HepG2 (cell line): Measurements from ENCODE around the gene ARHGAP4. TPM values are rescaled to one million over a fixed set of nuclear protein-coding genes. Genes with fewer than 3 reads are reported as not detected.
A peak's percentile ranks its signal among the peaks of the same experiment; 100 is the strongest.

Source experiments
- CBX1 ChIP-seq: IDR thresholded peaks from one replicate; pipeline ENCODE4 v1.6.1; 2016; ENCODE audit warnings: antibody characterized with exemption, low read depth
- CCDC6 ChIP-seq: sonication (generic); formaldehyde crosslinking; IDR thresholded peaks from 2 replicates; pipeline ENCODE4 v1.8.1; 2022; ENCODE audit warnings: mild to moderate bottlenecking, missing genetic modification reagents, moderate library complexity
- CEBPB ChIP-seq: IDR thresholded peaks from 2 replicates; pipeline ENCODE4 v1.6.1; 2011; ENCODE audit warnings: low read depth, low read length, improper control_type of control experiment, borderline replicate concordance
- DMAP1 ChIP-seq: IDR thresholded peaks from 2 replicates; pipeline ENCODE4 v1.6.1; 2016
- ETV5 ChIP-seq: IDR thresholded peaks from 2 replicates; pipeline ENCODE4 v1.6.1; 2018; ENCODE audit warnings: missing biosample characterization, missing genetic modification reagents, inconsistent platforms, borderline replicate concordance
- GABPA ChIP-seq, 2 experiments: IDR thresholded peaks; 2 replicates each; pipeline ENCODE4 v1.6.1; 2011 to 2016; ENCODE audit warnings: low read depth in 2 of 2, low read length in 1 of 2, missing biosample characterization in 1 of 2, missing genetic modification characterization in 1 of 2
- GABPB1 ChIP-seq: IDR thresholded peaks from 2 replicates; pipeline ENCODE4 v1.6.1; 2016; ENCODE audit warnings: mild to moderate bottlenecking, missing genetic modification reagents, moderate library complexity, missing compliant biosample characterization
- HNRNPLL ChIP-seq: fragments of 200-400 bp; formaldehyde crosslinking; IDR thresholded peaks from 2 replicates; pipeline ENCODE4 v1.6.1; 2017; ENCODE audit warnings: mild to moderate bottlenecking, low read depth, low read length; ENCODE audit not compliant: poor library complexity, severe bottlenecking
- NFE2L2 ChIP-seq: fragments of 150-350 bp; IDR thresholded peaks from 2 replicates; pipeline ENCODE4 v1.6.1; 2014; ENCODE audit warnings: low read length
- NFRKB ChIP-seq: fragments of 450-650 bp; IDR thresholded peaks from 2 replicates; pipeline ENCODE4 v1.6.1; 2017
- PHF8 ChIP-seq: sonication (generic); formaldehyde crosslinking; IDR thresholded peaks from 2 replicates; pipeline ENCODE4 v1.5.0; 2020; ENCODE audit warnings: missing genetic modification reagents
- SATB2 ChIP-seq: sonication (generic); formaldehyde crosslinking; IDR thresholded peaks from 2 replicates; pipeline ENCODE4 v1.5.0; 2020; ENCODE audit warnings: missing genetic modification reagents
- SP4 ChIP-seq: sonication (generic); formaldehyde crosslinking; IDR thresholded peaks from 2 replicates; pipeline ENCODE4 v1.8.1; 2023; ENCODE audit warnings: mild to moderate bottlenecking, missing genetic modification reagents
- ZNF24 ChIP-seq: fragments of 450-650 bp; IDR thresholded peaks from 2 replicates; pipeline ENCODE4 v1.6.1; 2017; ENCODE audit warnings: antibody characterized with exemption, mild to moderate bottlenecking
- ZNF766 ChIP-seq: sonication (generic); formaldehyde crosslinking; IDR thresholded peaks from 2 replicates; pipeline ENCODE4 v1.5.0; 2020; ENCODE audit warnings: missing genetic modification reagents, borderline replicate concordance
- ZNF879 ChIP-seq: sonication (generic); formaldehyde crosslinking; IDR thresholded peaks from 2 replicates; pipeline ENCODE4 v1.8.1; 2023; ENCODE audit warnings: missing genetic modification reagents
- polyA plus RNA-seq, 8 experiments: library from polyadenylated mRNA; depleted of rRNA in 3 of 8; stranded (reverse) in 7 of 8; unstranded in 1 of 8; fragments of >200 nt; fragmentation: Illumina TruSeq in 4 of 8; extraction: Trizol in 4 of 8; gene quantifications; 2 replicates each; pipeline versions ENCODE4 v1.2.1 to v1.2.3, GENCODE V29; 2011 to 2016; ENCODE audit warnings: low read depth in 4 of 8, missing spikeins in 1 of 8, mixed read lengths in 1 of 8; ENCODE audit not compliant: insufficient read depth in 1 of 8
- total RNA-seq, 5 experiments: library from RNA; depleted of rRNA; stranded (reverse); fragments of >200 nt; fragmentation: Illumina TruSeq; extraction: Trizol; gene quantifications; 2 replicates each; pipeline ENCODE4 v1.2.3, GENCODE V29; 2016; ENCODE audit warnings: low read depth in 1 of 5
- TF ChIP-seq, protein P1 (sequence below): conservative IDR thresholded peaks from 2 replicates; pipeline ENCODE4 v1.6.1; 2018; ENCODE audit warnings: missing genetic modification reagents
- TF ChIP-seq, protein P2 (sequence below): fragments of 450-650 bp; IDR thresholded peaks from 2 replicates; pipeline ENCODE4 v1.6.1; 2017
- TF ChIP-seq, protein P3 (sequence below): sonication (generic); formaldehyde crosslinking; IDR thresholded peaks from 2 replicates; pipeline ENCODE4 v1.4.0; 2020; ENCODE audit warnings: mild to moderate bottlenecking, missing genetic modification reagents
- TF ChIP-seq, protein P4 (sequence below): sonication (generic); formaldehyde crosslinking; IDR thresholded peaks from 2 replicates; pipeline ENCODE4 v1.5.0; 2020; ENCODE audit warnings: mild to moderate bottlenecking, missing genetic modification reagents, borderline replicate concordance
- TF ChIP-seq, protein P5 (sequence below): sonication (generic); formaldehyde crosslinking; IDR thresholded peaks from 2 replicates; pipeline ENCODE4 v1.8.0; 2022; ENCODE audit warnings: low read depth, missing genetic modification reagents

Gene ARHGAP4
- total and polyA plus RNA-seq, 2 of the 13 experiments (the other 11 are each of a cell fraction or from before 2014, with no cell fraction given): 0.57 to 0.64 TPM

DNA sequence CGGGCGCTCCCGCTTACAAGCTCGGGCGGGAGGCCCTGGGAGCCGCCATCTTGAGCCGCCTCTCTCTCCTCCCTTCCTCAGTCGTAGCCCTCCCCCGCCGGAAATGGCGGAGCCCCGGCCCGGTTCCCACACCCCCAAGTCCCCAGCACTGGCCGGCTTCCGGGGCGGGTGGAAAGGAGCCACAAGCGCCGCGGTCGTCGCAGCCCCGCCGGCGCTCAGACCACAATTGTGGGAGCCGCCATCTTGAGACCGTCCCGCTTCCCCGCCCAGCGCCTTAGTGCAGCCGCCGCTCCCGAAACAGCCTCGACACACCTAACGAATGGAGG, 45.0 kb upstream of the ARHGAP4 start (continued):
- TF ChIP-seq NFRKB: no peak
- TF ChIP-seq, protein P1, sequence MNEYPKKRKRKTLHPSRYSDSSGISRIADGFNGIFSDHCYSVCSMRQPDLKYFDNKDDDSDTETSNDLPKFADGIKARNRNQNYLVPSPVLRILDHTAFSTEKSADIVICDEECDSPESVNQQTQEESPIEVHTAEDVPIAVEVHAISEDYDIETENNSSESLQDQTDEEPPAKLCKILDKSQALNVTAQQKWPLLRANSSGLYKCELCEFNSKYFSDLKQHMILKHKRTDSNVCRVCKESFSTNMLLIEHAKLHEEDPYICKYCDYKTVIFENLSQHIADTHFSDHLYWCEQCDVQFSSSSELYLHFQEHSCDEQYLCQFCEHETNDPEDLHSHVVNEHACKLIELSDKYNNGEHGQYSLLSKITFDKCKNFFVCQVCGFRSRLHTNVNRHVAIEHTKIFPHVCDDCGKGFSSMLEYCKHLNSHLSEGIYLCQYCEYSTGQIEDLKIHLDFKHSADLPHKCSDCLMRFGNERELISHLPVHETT (CRISPR knock-in tag): peak; percentile 83; the same call in 1 of the 2 replicates
- 0 out of 2 replicates have a peak, but pooled peaks have one; percentile 17 for TF ChIP-seq CCDC6
- TF ChIP-seq, protein P2, sequence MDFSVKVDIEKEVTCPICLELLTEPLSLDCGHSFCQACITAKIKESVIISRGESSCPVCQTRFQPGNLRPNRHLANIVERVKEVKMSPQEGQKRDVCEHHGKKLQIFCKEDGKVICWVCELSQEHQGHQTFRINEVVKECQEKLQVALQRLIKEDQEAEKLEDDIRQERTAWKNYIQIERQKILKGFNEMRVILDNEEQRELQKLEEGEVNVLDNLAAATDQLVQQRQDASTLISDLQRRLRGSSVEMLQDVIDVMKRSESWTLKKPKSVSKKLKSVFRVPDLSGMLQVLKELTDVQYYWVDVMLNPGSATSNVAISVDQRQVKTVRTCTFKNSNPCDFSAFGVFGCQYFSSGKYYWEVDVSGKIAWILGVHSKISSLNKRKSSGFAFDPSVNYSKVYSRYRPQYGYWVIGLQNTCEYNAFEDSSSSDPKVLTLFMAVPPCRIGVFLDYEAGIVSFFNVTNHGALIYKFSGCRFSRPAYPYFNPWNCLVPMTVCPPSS: no peak
- TF ChIP-seq ZNF24: no peak
- no peak for TF ChIP-seq SATB2 (CRISPR knock-in tag)
- peak; percentile 54; the same call in 1 of the 2 replicates for TF ChIP-seq SP4
- no peak for TF ChIP-seq CEBPB
- peak; percentile 32 for TF ChIP-seq HNRNPLL
- no peak for TF ChIP-seq ZNF766 (CRISPR knock-in tag)
- TF ChIP-seq, protein P3, sequence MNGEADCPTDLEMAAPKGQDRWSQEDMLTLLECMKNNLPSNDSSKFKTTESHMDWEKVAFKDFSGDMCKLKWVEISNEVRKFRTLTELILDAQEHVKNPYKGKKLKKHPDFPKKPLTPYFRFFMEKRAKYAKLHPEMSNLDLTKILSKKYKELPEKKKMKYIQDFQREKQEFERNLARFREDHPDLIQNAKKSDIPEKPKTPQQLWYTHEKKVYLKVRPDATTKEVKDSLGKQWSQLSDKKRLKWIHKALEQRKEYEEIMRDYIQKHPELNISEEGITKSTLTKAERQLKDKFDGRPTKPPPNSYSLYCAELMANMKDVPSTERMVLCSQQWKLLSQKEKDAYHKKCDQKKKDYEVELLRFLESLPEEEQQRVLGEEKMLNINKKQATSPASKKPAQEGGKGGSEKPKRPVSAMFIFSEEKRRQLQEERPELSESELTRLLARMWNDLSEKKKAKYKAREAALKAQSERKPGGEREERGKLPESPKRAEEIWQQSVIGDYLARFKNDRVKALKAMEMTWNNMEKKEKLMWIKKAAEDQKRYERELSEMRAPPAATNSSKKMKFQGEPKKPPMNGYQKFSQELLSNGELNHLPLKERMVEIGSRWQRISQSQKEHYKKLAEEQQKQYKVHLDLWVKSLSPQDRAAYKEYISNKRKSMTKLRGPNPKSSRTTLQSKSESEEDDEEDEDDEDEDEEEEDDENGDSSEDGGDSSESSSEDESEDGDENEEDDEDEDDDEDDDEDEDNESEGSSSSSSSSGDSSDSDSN (CRISPR knock-in tag): peak; percentile 59; the same call in 1 of the 2 replicates
- TF ChIP-seq, protein P4, sequence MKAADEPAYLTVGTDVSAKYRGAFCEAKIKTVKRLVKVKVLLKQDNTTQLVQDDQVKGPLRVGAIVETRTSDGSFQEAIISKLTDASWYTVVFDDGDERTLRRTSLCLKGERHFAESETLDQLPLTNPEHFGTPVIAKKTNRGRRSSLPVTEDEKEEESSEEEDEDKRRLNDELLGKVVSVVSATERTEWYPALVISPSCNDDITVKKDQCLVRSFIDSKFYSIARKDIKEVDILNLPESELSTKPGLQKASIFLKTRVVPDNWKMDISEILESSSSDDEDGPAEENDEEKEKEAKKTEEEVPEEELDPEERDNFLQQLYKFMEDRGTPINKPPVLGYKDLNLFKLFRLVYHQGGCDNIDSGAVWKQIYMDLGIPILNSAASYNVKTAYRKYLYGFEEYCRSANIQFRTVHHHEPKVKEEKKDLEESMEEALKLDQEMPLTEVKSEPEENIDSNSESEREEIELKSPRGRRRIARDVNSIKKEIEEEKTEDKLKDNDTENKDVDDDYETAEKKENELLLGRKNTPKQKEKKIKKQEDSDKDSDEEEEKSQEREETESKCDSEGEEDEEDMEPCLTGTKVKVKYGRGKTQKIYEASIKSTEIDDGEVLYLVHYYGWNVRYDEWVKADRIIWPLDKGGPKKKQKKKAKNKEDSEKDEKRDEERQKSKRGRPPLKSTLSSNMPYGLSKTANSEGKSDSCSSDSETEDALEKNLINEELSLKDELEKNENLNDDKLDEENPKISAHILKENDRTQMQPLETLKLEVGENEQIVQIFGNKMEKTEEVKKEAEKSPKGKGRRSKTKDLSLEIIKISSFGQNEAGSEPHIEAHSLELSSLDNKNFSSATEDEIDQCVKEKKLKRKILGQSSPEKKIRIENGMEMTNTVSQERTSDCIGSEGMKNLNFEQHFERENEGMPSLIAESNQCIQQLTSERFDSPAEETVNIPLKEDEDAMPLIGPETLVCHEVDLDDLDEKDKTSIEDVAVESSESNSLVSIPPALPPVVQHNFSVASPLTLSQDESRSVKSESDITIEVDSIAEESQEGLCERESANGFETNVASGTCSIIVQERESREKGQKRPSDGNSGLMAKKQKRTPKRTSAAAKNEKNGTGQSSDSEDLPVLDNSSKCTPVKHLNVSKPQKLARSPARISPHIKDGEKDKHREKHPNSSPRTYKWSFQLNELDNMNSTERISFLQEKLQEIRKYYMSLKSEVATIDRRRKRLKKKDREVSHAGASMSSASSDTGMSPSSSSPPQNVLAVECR (CRISPR knock-in tag): peak; percentile 32; the same call in 1 of the 2 replicates
- 0 out of 2 replicates have a peak, but pooled peaks have one; percentile 25 for TF ChIP-seq PHF8 (CRISPR knock-in tag)
- TF ChIP-seq GABPB1: peak; percentile 90
- TF ChIP-seq CBX1: no peak
- TF ChIP-seq ETV5 (CRISPR knock-in tag): peak; percentile 38; the same call in 1 of the 2 replicates
- peak; percentile 44; the same call in 1 of the 2 replicates for TF ChIP-seq DMAP1 (CRISPR knock-in tag)
- no peak for TF ChIP-seq NFE2L2
- TF ChIP-seq GABPA (IDR thresholded peaks at IDR 0.05; ENCODE audit: low read depth, low read length): no peak
- peak; percentile 90 for TF ChIP-seq GABPA (CRISPR knock-in tag; IDR thresholded peaks at IDR 0.05; ENCODE audit: low read depth)
- 0 out of 2 replicates have a peak, but pooled peaks have one; percentile 55 for TF ChIP-seq ZNF879
- TF ChIP-seq, protein P5, sequence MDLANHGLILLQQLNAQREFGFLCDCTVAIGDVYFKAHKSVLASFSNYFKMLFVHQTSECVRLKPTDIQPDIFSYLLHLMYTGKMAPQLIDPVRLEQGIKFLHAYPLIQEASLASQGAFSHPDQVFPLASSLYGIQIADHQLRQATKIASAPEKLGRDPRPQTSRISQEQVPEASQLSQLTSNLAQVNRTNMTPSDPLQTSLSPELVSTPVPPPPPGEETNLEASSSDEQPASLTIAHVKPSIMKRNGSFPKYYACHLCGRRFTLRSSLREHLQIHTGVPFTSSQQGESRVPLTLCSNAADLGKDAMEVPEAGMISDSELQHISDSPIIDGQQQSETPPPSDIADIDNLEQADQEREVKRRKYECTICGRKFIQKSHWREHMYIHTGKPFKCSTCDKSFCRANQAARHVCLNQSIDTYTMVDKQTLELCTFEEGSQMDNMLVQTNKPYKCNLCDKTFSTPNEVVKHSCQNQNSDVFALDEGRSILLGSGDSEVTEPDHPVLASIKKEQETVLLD (CRISPR knock-in tag): peak; percentile 88
